Mammary microvascular endothelial cell (primary cell): ENCODE results near the gene BCLAF3. TPM values are rescaled to one million over a fixed set of nuclear protein-coding genes. Genes with fewer than 3 reads are reported as not detected.

Experiments used
- total RNA-seq: library from RNA; depleted of rRNA; stranded (reverse); fragments of >200 nt; gene quantifications from 2 replicates; pipeline ENCODE4 v1.2.3, GENCODE V29; 2015

BCLAF3 gene
- total RNA-seq: 0.89 and 1.8 TPM in 2 replicates

DNA sequence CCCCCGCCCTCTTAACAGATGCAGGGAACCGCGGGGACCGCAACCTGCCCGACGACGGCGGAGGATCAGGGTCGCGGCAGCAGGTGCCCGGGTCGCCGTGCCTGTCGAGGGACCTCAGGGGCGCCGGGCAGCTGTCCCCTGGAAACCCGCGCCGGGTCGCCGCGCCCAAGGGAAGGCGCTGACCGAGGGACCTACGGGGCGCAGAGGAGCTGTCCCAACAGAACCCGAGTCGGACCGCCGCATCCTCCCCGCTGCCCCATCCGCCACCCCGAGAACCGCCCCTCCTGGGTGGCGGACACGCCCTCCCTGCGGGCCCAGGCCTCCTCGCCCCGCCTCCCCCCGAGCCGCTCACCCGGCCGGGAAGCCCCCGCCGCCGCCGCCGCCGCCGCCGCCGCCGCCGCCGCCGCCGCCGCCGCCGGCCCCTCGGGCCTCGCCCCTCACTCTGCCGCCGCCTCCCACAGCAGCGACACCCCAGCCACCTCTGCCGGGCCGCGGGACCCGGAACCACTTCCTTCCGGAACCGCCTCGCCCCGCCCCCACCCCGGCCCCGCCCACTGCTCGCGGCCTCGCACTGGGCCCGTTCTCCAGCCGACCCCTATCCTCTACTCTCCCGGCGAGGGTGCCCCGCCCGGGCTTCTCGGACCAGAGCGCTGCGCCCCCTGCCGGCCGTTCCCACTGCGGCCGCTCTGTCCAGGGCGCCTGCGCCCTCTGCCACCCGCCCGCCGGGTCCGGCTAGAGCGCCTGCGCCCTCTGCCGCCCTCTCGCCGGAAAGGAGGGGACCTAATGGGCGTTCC, at the start of gene BCLAF3:
Gene BCLAF3, minus strand, starts transcription at position 506 of the 794 bp plus-strand sequence. CDS start 20,797 bp downstream, outside the sequence.

Other genes starting within 250 kb of the BCLAF3 start
- 10.4 and 16.8 TPM in 2 replicates for gene SH3KBP1, start 103.5 kb downstream of the BCLAF3 start, total RNA-seq
- 0.30 and 0.40 TPM in 2 replicates for gene MAP7D2, start 125.8 kb upstream of the BCLAF3 start, total RNA-seq
- gene EIF1AX, start 150.8 kb upstream of the BCLAF3 start, total RNA-seq: 81.2 and 85.7 TPM in 2 replicates